MCF 10A (cell line): ENCODE measurements around the gene DDA1. TPM values are rescaled to one million over a fixed set of nuclear protein-coding genes. Genes with fewer than 3 reads are reported as not detected.

Source experiments
- BruUV-seq: library from RNA; stranded (reverse); fragments of 400-500 nt; replicated peaks from 2 replicates; lab custom pipeline; 2021; lab: Mats Ljungman, UMichigan
- CTCF ChIA-PET: fragments of 300-600 bp; sonication (Branson Sonifier 250); formaldehyde crosslinking; extraction: SDS; loops from one replicate; lab custom pipeline; 2021; ENCODE audit warnings: antibody characterized with exemption, inconsistent platforms; lab: Yijun Ruan, JAX
- POLR2A ChIA-PET: fragments of 300-600, 350-650 bp; sonication (Branson Sonifier 250); formaldehyde crosslinking; extraction: SDS; loops from one replicate; lab custom pipeline; 2020; ENCODE audit warnings: antibody characterized with exemption, inconsistent platforms; lab: Yijun Ruan, JAX
- DNase-seq: peaks from one replicate; pipeline ENCODE4 v3.0.0-alpha.2; 2018; ENCODE audit not compliant: unreplicated experiment
- H3K27ac Mint-ChIP-seq: one replicate; pipeline ENCODE4 v1.8.0; 2022; ENCODE audit warnings: mild to moderate bottlenecking, low read depth, mixed read lengths; ENCODE audit not compliant: unreplicated experiment
- H3K27me3 Mint-ChIP-seq: one replicate; pipeline ENCODE4 v1.8.0; 2022; ENCODE audit warnings: mixed read lengths; ENCODE audit not compliant: insufficient read depth, unreplicated experiment
- H3K36me3 Mint-ChIP-seq: one replicate; pipeline ENCODE4 v1.8.0; 2022; ENCODE audit warnings: mild to moderate bottlenecking, moderate library complexity, mixed read lengths; ENCODE audit not compliant: insufficient read depth, unreplicated experiment
- H3K4me1 Mint-ChIP-seq: one replicate; pipeline ENCODE4 v1.8.0; 2022; ENCODE audit warnings: mixed read lengths; ENCODE audit not compliant: insufficient read depth, unreplicated experiment
- H3K4me3 Mint-ChIP-seq: one replicate; pipeline ENCODE4 v1.8.0; 2022; ENCODE audit warnings: mild to moderate bottlenecking, moderate library complexity, mixed read lengths; ENCODE audit not compliant: unreplicated experiment
- H3K9me3 Mint-ChIP-seq: one replicate; pipeline ENCODE4 v1.8.0; 2022; ENCODE audit warnings: mixed read lengths; ENCODE audit not compliant: unreplicated experiment
- intact Hi-C: fragments of 100-400 bp; cut with micrococcal nuclease; formaldehyde crosslinking; loops from 2 replicates; pipeline ENCODE4 v1.14.1; 2022
- total RNA-seq: library from RNA; stranded (reverse); gene quantifications from 2 replicates; pipeline ENCODE4 v1.2.3, GENCODE V29; 2022
- TF ChIP-seq, protein P1 (sequence below): fragments of 200-600 bp; IDR thresholded peaks from one replicate; pipeline ENCODE4 v1.8.0; 2022; ENCODE audit warnings: antibody characterized with exemption, mild to moderate bottlenecking; ENCODE audit not compliant: unreplicated experiment

The DDA1 gene
- total RNA-seq, 1 experiment from 2014 or later: 57.4 TPM

DNA sequence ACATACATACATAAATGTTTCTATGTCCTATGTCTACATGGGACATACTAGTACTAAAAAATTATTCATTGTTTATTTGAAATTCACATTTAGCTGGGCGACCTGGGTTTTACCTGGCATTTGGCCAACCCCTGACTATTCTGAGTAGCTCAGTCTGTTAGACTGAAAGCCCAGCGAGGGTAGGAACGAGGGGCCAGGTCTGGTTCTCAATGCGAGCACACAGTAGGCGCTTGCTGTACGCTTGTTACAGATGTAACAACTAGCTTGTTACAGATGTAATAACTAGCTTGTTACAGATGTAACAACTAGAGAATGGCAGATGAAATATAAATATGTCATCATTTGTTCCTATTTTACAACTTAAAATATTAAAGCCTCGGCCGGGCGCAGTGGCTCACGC, 26.2 kb downstream of the DDA1 start:
- H3K4me3 Mint-ChIP-seq: peak overlapping the region; percentile 79

DNA sequence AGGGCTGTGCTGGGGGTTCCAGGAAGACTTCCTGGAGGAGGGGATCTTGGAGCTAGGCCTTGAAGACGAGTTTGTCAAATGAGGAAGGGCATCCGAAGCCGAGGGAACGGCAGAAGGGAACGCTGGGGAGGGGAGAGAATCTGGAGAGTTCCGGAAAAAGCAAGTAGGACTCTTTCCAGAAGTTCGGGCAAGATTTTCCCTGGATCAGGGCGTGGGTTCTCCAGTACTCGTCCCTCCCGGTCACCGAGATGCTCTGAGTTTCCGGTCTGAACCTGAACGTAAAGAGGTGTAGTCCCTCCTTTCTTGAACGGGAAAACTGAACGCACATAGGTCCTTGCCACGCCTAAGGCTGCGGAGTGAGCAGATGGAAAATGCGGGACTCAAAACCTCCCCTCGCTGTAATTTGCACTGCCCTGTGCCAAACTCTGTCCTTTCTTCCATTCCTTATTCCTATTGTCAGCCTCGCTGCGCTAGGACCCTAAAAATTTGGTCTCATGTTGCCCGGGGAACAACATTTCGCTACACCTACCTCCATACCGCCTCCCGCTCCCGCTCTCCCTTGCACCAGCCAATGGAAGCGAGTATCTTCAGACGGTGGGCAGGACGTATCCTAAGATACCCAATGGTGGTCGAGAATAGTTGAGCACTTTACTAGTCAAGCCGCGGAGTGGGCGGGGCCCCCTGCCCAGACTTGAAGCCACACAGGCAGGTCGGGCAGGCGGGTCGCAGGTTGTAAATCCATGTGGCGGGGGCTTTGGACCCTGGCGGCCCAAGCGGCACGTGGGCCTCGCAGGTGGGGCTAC, 27.7 kb downstream of the DDA1 start, which contains the start of gene GTPBP3:
TSS of gene GTPBP3 (plus strand) at position 682 of the 803 bp plus-strand sequence. CDS start at position 741, 59 bp downstream.
- peak within 1 kb of the TSS; percentile 93 for H3K27ac Mint-ChIP-seq
- peak; percentile 99 for DNase-seq
- H3K27me3 Mint-ChIP-seq: no peaks in the 10 kb centered on the region
- H3K36me3 Mint-ChIP-seq: peaks cover 15% of the 10 kb centered on the region
- H3K9me3 Mint-ChIP-seq: no peaks in the 10 kb centered on the region
- ChIA-PET CTCF (interaction anchor here (0.5 to 1.3 kb wide), 4 partner anchors 32 to 576 kb away, joined by 3 to 4 read pairs (median 3); partner anchors contain the start of gene MRPL34), POLR2A (interaction anchor here (0.6 to 10.1 kb wide), 12 partner anchors 11 to 595 kb away, joined by 3 to 152 read pairs (median 4); partner anchors contain the start of genes ABHD8, BABAM1, CCDC124 and DDA1)
- peaks cover 15% of the 10 kb centered on the region for H3K4me1 Mint-ChIP-seq
- TF ChIP-seq, protein P1, sequence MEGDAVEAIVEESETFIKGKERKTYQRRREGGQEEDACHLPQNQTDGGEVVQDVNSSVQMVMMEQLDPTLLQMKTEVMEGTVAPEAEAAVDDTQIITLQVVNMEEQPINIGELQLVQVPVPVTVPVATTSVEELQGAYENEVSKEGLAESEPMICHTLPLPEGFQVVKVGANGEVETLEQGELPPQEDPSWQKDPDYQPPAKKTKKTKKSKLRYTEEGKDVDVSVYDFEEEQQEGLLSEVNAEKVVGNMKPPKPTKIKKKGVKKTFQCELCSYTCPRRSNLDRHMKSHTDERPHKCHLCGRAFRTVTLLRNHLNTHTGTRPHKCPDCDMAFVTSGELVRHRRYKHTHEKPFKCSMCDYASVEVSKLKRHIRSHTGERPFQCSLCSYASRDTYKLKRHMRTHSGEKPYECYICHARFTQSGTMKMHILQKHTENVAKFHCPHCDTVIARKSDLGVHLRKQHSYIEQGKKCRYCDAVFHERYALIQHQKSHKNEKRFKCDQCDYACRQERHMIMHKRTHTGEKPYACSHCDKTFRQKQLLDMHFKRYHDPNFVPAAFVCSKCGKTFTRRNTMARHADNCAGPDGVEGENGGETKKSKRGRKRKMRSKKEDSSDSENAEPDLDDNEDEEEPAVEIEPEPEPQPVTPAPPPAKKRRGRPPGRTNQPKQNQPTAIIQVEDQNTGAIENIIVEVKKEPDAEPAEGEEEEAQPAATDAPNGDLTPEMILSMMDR: no peak
- BruUV-seq: TSS peak; percentile 60
- intact Hi-C loops: no loop called here
- peak within 1 kb of the TSS; percentile 98 for H3K4me3 Mint-ChIP-seq

More for the DNA sequence above, 26.2 kb downstream of the DDA1 start:
- Mint-ChIP-seq H3K36me3 (peaks cover 15% of the 10 kb centered on the region), H3K27me3 (no peaks in the 10 kb centered on the region), H3K9me3 (no peaks in the 10 kb centered on the region), H3K27ac (no peak overlapping the region), H3K4me1 (peaks cover 15% of the 10 kb centered on the region)
- BruUV-seq: no TSS peak
- ChIA-PET POLR2A (interaction anchor here (0.7 to 10.1 kb wide), 9 partner anchors 9 to 592 kb away, joined by 3 to 152 read pairs (median 5); partner anchors contain the start of genes ABHD8, DDA1, MRPL34 and MVB12A), CTCF (interaction anchor here (0.6 to 1.4 kb wide), 8 partner anchors 11 to 74 kb away, joined by 3 to 5 read pairs (median 4); partner anchors contain the start of gene MRPL34)
- TF ChIP-seq, protein P1: no peak
- DNase-seq: no peak
- intact Hi-C loops: no loop called here

DNA sequence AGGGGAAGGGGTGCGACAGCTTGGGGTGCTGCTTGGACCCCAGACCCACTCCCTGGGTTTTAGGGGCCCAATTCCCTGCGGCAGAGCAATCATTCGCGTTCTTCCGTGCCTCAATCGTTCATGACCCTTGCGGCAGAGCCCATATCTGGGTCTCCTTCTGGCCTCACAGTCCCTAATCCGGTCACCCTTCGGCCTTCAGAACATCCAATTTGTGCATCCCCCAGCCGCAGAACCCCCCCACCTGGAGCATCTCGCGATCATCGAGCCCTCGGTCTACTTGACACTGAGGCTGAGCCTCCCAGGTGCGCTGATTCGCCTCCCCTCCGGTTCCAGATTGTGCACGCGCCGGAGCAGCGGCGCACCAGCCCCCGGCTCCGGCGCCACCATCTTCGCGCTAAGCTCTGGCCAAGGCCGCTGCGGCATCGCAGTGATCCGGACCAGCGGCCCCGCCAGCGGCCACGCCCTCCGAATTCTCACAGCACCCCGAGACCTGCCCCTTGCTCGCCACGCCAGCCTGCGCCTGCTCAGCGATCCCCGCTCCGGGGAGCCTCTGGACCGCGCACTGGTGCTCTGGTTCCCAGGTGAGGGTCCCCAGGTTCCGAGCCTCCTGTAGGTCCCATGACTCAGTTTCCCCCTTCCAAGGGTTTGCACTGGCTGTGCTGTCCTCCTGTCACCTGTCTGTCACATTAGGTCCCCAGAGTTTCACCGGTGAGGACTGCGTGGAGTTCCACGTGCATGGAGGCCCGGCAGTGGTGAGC, 28.5 kb downstream of the DDA1 start:
- TF ChIP-seq, protein P1: no peak
- peak overlapping the region; percentile 93 for H3K27ac Mint-ChIP-seq
- H3K4me3 Mint-ChIP-seq: peak overlapping the region; percentile 98
- intact Hi-C loops: no loop called here
- no TSS peak for BruUV-seq
- ChIA-PET CTCF (interaction anchor here (0.5 to 1.0 kb wide), 3 partner anchors 33 to 575 kb away, joined by 3 read pairs; no protein-coding TSS in a partner anchor), POLR2A (interaction anchor here (0.6 to 10.1 kb wide), 7 partner anchors 13 to 595 kb away, joined by 3 to 152 read pairs (median 4); partner anchors contain the start of genes ABHD8, CCDC124, DDA1 and MRPL34)
- H3K27me3 Mint-ChIP-seq: no peaks in the 10 kb centered on the region
- peaks cover 15% of the 10 kb centered on the region for H3K4me1 Mint-ChIP-seq
- DNase-seq: peak; percentile 37
- H3K36me3 Mint-ChIP-seq: peaks cover 22% of the 10 kb centered on the region
- no peaks in the 10 kb centered on the region for H3K9me3 Mint-ChIP-seq
